GM06990 (cell line): ENCODE results near the gene PLA2G15.
A peak's percentile ranks its signal among the peaks of the same experiment; 100 is the strongest.

Experiments used
- DNase-seq: peaks from one replicate; pipeline ENCODE4 v3.0.0-alpha.2; 2011; ENCODE audit not compliant: insufficient read length; ENCODE audit errors: extremely low read depth
- H3K27me3 ChIP-seq: replicated peaks from 2 replicates; pipeline ENCODE4 v1.6.0; 2011; ENCODE audit warnings: low read length; ENCODE audit not compliant: control insufficient read depth, insufficient read depth
- H3K36me3 ChIP-seq: 2 replicates; pipeline ENCODE4 v1.5.1; 2011; ENCODE audit warnings: low read length; ENCODE audit not compliant: control insufficient read depth, insufficient read depth
- H3K4me3 ChIP-seq: replicated peaks from 2 replicates; pipeline ENCODE4 v1.5.1; 2011; ENCODE audit warnings: low read depth, mild to moderate bottlenecking, control low read depth, low read length
- CTCF ChIP-seq: IDR thresholded peaks from 2 replicates; pipeline ENCODE4 v1.5.1; 2011; ENCODE audit warnings: low read length, control low read depth, mild to moderate bottlenecking, inconsistent platforms; ENCODE audit not compliant: insufficient read depth, poor library complexity, severe bottlenecking

The PLA2G15 gene

GRCh38 chr16:68289621-68290329 is 44.6 kb downstream of the PLA2G15 start:
- H3K36me3 ChIP-seq = peaks cover 44% of the 10 kb centered on the region
- DNase-seq = peak; percentile 69
- no peak for TF ChIP-seq CTCF
- no peak overlapping the region for H3K4me3 ChIP-seq
- no peaks in the 10 kb centered on the region for H3K27me3 ChIP-seq

GRCh38 chr16:68290450-68290849 is 45.3 kb downstream of the PLA2G15 start:
- Histone ChIP-seq H3K4me3 (no peak overlapping the region), H3K27me3 (no peaks in the 10 kb centered on the region), H3K36me3 (peaks cover 44% of the 10 kb centered on the region)
- no peak for TF ChIP-seq CTCF
- DNase-seq = no peak

DNA sequence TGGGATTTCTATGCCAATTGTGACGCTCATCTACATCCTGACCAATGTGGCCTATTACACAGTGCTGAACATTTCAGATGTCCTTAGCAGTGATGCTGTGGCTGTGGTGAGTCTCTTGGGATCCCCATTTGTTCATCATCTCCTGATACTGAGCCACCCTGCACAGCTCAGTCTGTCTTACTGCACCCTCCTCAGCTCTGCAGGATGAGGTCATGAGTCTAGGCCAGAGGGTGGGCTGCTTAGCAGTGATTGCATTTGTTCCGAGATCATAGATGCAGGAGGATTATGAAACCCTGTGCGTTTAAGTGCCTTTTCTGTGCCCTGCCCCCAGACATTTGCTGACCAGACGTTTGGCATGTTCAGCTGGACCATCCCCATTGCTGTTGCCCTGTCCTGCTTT is 46.1 kb downstream of the PLA2G15 start:
- no peak for TF ChIP-seq CTCF
- DNase-seq = no peak
- Histone ChIP-seq H3K27me3 (no peaks in the 10 kb centered on the region), H3K4me3 (no peak overlapping the region), H3K36me3 (peaks cover 50% of the 10 kb centered on the region)

DNA sequence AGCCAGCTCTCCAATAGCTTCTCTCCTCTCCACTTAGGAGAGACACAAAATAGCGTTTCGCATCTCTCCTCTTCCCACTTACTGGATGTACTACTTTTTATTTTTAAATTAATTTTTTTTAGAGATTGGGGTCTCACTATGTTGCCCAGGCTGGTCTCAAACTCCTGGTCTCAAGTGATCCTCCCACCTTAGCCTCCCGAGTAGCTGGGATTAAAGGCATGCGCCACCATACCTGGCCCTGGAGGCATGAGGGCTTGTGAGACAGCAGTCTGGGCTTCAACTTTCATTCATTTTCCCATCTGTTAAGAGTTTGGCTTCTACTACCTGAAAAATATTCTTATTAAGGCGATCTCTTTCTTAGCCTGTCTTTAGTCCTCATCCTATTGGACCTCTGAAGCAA is 47.3 kb downstream of the PLA2G15 start:
- no peaks in the 10 kb centered on the region for H3K27me3 ChIP-seq
- H3K4me3 ChIP-seq = no peak overlapping the region
- peaks cover 56% of the 10 kb centered on the region for H3K36me3 ChIP-seq
- no peak for TF ChIP-seq CTCF
- DNase-seq = no peak

DNA sequence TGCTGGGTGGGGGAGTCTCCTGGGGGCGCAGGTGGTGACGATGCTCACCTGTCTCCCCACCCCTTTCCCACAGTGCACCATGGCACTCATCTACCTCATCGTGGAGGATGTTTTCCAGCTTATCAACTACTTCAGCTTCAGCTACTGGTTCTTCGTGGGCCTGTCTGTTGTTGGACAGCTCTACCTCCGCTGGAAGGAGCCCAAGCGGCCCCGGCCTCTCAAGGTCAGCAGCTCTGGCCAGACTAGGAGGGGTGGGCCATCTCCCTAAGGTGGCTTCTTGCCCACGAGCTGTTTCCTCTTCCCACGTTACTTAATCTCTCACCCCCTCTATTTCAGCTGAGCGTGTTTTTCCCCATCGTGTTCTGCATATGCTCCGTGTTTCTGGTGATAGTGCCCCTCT is 51.1 kb downstream of the PLA2G15 start:
- Histone ChIP-seq H3K36me3 (peaks cover 58% of the 10 kb centered on the region), H3K4me3 (no peak overlapping the region), H3K27me3 (no peaks in the 10 kb centered on the region)
- no peak for DNase-seq
- no peak for TF ChIP-seq CTCF

DNA sequence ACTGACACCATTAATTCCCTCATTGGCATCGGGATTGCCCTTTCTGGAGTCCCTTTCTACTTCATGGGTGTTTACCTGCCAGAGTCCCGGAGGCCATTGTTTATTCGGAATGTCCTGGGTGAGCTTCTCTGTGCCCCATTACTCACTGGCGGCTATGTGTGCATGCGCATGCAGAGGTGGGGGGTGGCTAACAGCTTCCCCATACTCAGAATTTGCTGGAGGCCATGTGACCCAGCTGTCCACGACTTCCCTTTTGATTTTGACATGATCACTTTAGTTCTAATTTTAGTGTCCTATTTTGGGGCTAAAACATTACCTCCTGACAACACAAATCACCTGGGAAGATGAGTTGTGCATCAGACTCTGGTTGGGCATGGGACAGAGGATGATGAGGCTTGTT is 51.5 kb downstream of the PLA2G15 start:
- peaks cover 54% of the 10 kb centered on the region for H3K36me3 ChIP-seq
- no peak overlapping the region for H3K4me3 ChIP-seq
- no peak for DNase-seq
- H3K27me3 ChIP-seq = no peaks in the 10 kb centered on the region
- TF ChIP-seq CTCF = no peak
